MCF 10A (cell line): ENCODE measurements around the gene TTC39B. TPM values are rescaled to one million over a fixed set of nuclear protein-coding genes. Genes with fewer than 3 reads are reported as not detected.
"Not testable (repeated sequence)": the region's sequence is repeated elsewhere in the genome, so short reads cannot be mapped to it uniquely, and the experiment has no call there.

ENCODE experiments used
- BruUV-seq: library from RNA; stranded (reverse); fragments of 400-500 nt; replicated peaks from 2 replicates; lab custom pipeline; 2021; lab: Mats Ljungman, UMichigan
- CTCF ChIA-PET: fragments of 300-600 bp; sonication (Branson Sonifier 250); formaldehyde crosslinking; extraction: SDS; loops from one replicate; lab custom pipeline; 2021; ENCODE audit warnings: antibody characterized with exemption, inconsistent platforms; lab: Yijun Ruan, JAX
- POLR2A ChIA-PET: fragments of 300-600, 350-650 bp; sonication (Branson Sonifier 250); formaldehyde crosslinking; extraction: SDS; loops from one replicate; lab custom pipeline; 2020; ENCODE audit warnings: antibody characterized with exemption, inconsistent platforms; lab: Yijun Ruan, JAX
- DNase-seq: peaks from one replicate; pipeline ENCODE4 v3.0.0-alpha.2; 2018; ENCODE audit not compliant: unreplicated experiment
- H3K27ac Mint-ChIP-seq: one replicate; pipeline ENCODE4 v1.8.0; 2022; ENCODE audit warnings: mild to moderate bottlenecking, low read depth, mixed read lengths; ENCODE audit not compliant: unreplicated experiment
- H3K27me3 Mint-ChIP-seq: one replicate; pipeline ENCODE4 v1.8.0; 2022; ENCODE audit warnings: mixed read lengths; ENCODE audit not compliant: insufficient read depth, unreplicated experiment
- H3K36me3 Mint-ChIP-seq: one replicate; pipeline ENCODE4 v1.8.0; 2022; ENCODE audit warnings: mild to moderate bottlenecking, moderate library complexity, mixed read lengths; ENCODE audit not compliant: insufficient read depth, unreplicated experiment
- H3K4me1 Mint-ChIP-seq: one replicate; pipeline ENCODE4 v1.8.0; 2022; ENCODE audit warnings: mixed read lengths; ENCODE audit not compliant: insufficient read depth, unreplicated experiment
- H3K4me3 Mint-ChIP-seq: one replicate; pipeline ENCODE4 v1.8.0; 2022; ENCODE audit warnings: mild to moderate bottlenecking, moderate library complexity, mixed read lengths; ENCODE audit not compliant: unreplicated experiment
- H3K9me3 Mint-ChIP-seq: one replicate; pipeline ENCODE4 v1.8.0; 2022; ENCODE audit warnings: mixed read lengths; ENCODE audit not compliant: unreplicated experiment
- intact Hi-C: fragments of 100-400 bp; cut with micrococcal nuclease; formaldehyde crosslinking; loops from 2 replicates; pipeline ENCODE4 v1.14.1; 2022
- total RNA-seq: library from RNA; stranded (reverse); gene quantifications from 2 replicates; pipeline ENCODE4 v1.2.3, GENCODE V29; 2022
- TF ChIP-seq, protein P1 (sequence below): fragments of 200-600 bp; IDR thresholded peaks from one replicate; pipeline ENCODE4 v1.8.0; 2022; ENCODE audit warnings: antibody characterized with exemption, mild to moderate bottlenecking; ENCODE audit not compliant: unreplicated experiment

TTC39B gene
- total RNA-seq, 1 experiment from 2014 or later = 22.8 TPM

DNA sequence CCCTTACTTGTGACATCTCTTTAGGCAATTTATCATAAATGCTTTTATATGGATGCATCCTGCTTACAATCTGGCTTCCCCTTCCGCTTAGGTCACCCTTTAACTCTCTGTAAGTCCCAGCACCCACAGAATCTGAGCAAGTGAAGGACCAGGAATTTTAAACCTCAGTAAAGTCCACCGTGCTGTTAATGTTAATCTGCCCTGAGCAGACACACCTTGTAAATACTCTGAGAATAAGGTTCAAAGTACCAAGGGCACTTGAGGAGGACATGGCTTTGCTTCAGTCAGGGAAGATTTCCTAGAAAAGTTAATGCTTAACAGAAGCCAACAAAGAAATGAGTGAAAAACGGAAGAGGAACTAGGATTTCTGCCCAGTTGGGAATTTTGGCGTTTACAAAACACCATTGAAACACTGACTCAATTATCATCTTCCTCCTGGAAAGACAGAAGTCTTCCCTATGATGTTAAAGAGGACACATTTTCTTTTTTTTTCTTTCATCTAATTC lies 26.4 kb upstream of the TTC39B start:
- intact Hi-C loops = no loop called here
- no peaks in the 10 kb centered on the region for H3K4me1 Mint-ChIP-seq
- POLR2A ChIA-PET = interaction anchor here (1.4 kb wide), 1 partner anchor 25 kb away, joined by 8 read pairs; no protein-coding TSS in a partner anchor
- no peaks in the 10 kb centered on the region for H3K36me3 Mint-ChIP-seq
- TF ChIP-seq, protein P1, sequence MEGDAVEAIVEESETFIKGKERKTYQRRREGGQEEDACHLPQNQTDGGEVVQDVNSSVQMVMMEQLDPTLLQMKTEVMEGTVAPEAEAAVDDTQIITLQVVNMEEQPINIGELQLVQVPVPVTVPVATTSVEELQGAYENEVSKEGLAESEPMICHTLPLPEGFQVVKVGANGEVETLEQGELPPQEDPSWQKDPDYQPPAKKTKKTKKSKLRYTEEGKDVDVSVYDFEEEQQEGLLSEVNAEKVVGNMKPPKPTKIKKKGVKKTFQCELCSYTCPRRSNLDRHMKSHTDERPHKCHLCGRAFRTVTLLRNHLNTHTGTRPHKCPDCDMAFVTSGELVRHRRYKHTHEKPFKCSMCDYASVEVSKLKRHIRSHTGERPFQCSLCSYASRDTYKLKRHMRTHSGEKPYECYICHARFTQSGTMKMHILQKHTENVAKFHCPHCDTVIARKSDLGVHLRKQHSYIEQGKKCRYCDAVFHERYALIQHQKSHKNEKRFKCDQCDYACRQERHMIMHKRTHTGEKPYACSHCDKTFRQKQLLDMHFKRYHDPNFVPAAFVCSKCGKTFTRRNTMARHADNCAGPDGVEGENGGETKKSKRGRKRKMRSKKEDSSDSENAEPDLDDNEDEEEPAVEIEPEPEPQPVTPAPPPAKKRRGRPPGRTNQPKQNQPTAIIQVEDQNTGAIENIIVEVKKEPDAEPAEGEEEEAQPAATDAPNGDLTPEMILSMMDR = no peak
- H3K27me3 Mint-ChIP-seq = peaks cover 33% of the 10 kb centered on the region
- BruUV-seq = no TSS peak
- CTCF ChIA-PET = interaction anchor here (0.6 to 1.9 kb wide), 4 partner anchors 23 to 1234 kb away, joined by 3 to 6 read pairs (median 4); no protein-coding TSS in a partner anchor
- no peak for DNase-seq
- no peaks in the 10 kb centered on the region for H3K9me3 Mint-ChIP-seq
- no peak overlapping the region for H3K27ac Mint-ChIP-seq
- no peak overlapping the region for H3K4me3 Mint-ChIP-seq

DNA sequence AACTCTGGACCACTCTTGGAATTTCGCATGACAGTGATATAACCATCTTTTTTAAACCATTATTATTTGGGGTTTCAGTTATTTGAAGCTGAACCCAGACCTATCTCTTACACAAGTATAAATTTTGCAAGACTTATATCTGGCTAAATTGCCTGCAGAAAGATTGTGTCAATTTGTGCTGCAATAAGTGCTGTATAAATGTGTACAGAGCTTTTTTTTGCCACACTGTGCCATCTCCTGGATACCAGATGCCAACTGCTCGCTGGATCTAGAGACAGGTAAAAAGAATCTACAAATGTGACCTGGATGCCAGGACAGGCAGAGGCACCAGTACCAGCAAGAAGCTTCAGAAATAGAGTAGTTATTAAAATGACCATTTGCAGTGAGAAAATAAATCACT lies 25.9 kb upstream of the TTC39B start:
- ChIA-PET POLR2A (interaction anchor here (1.4 kb wide), 1 partner anchor 25 kb away, joined by 8 read pairs; no protein-coding TSS in a partner anchor), CTCF (interaction anchor here (0.6 to 1.9 kb wide), 4 partner anchors 23 to 1235 kb away, joined by 3 to 6 read pairs (median 4); no protein-coding TSS in a partner anchor)

DNA sequence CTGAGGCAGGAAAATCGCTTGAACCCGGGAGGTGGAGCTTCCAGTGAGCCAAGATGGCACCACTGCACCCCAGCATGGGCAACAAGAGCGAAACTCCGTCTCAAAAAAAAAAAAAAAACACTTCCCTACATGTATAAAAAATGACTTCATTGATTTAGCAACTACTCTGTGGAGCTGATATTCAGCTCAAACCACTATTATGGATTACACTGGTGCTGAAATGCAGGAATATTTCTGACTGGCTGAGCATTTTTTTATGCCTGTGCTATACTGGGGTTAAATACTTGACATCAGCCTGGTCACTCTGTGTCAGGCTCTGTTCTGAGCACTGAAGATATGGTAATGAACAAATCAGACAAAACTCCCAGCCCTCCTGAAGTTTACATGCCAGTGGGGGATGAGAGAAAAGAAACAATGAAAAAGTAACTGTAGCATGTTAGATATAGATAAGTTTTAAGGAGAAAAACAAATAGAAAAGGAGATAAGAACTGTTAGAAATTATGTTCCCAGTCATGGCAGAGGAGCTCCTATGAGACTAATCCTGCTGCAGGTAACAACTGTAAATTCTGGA lies 22.6 kb upstream of the TTC39B start:
- DNase-seq = no peak
- CTCF ChIA-PET = interaction anchor here (0.7 to 1.1 kb wide), 2 partner anchors 26 to 87 kb away, joined by 3 read pairs; no protein-coding TSS in a partner anchor
- Mint-ChIP-seq H3K36me3 (no peaks in the 10 kb centered on the region), H3K9me3 (no peaks in the 10 kb centered on the region), H3K4me3 (no peak overlapping the region), H3K27me3 (peaks cover 27% of the 10 kb centered on the region), H3K27ac (no peak overlapping the region), H3K4me1 (no peaks in the 10 kb centered on the region)
- BruUV-seq = no TSS peak
- POLR2A ChIA-PET = no interaction called here
- intact Hi-C loops = no loop called here
- TF ChIP-seq, protein P1 = no peak

More for the DNA sequence above, 25.9 kb upstream of the TTC39B start:
- Mint-ChIP-seq H3K4me1 (no peaks in the 10 kb centered on the region), H3K27ac (no peak overlapping the region), H3K4me3 (no peak overlapping the region), H3K9me3 (no peaks in the 10 kb centered on the region), H3K27me3 (peaks cover 31% of the 10 kb centered on the region), H3K36me3 (no peaks in the 10 kb centered on the region)
- intact Hi-C loops = no loop called here
- TF ChIP-seq, protein P1 = no peak
- no TSS peak for BruUV-seq
- peak; percentile 9 for DNase-seq

DNA sequence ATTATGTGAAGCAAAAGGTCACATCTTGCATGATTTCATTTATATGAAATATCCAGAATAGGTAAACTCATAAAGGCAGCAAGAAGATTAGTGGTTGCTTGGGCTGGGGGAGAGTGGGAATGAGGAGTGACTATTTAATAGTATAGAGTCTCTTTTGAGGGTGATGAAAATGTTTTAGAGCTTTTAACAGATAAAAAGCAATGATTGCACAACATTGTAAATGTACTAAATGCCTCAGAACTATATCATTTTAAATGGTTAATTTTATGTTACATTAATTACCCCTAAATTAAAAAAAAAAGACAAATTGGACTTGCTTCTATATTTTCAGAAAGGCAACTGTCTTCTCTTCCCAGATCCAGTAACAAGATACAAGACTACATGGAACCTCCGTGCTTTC lies 21.9 kb upstream of the TTC39B start:
- no peaks in the 10 kb centered on the region for H3K36me3 Mint-ChIP-seq
- no peak overlapping the region for H3K4me3 Mint-ChIP-seq
- no TSS peak for BruUV-seq
- peaks cover 20% of the 10 kb centered on the region for H3K27me3 Mint-ChIP-seq
- POLR2A ChIA-PET = no interaction called here
- no peaks in the 10 kb centered on the region for H3K4me1 Mint-ChIP-seq
- no peaks in the 10 kb centered on the region for H3K9me3 Mint-ChIP-seq
- no peak for DNase-seq
- H3K27ac Mint-ChIP-seq = no peak overlapping the region
- TF ChIP-seq, protein P1 = no peak
- intact Hi-C loops = no loop called here
- CTCF ChIA-PET = interaction anchor here (1.1 kb wide), 1 partner anchor 88 kb away, joined by 3 read pairs; no protein-coding TSS in a partner anchor

DNA sequence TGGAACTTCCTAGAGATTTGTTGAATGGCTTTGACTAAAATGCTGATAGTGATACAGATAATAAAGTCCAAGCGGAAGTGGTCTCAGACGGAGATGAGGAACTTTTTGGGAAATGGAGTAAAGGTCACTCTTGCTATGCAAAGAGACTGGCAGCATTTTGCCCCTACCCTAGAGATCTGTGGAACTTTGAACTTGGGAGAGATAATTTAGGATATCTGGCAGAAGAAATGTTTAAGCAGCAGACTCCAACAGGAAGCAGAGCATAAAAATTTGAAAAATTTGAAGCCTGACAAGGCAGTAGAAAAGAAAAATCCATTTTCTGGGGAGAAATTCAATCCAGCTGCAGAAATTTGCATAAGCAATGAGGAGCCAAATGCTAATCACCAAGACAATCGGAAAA lies 15.7 kb upstream of the TTC39B start:
- POLR2A ChIA-PET, BruUV-seq, H3K4me3 Mint-ChIP-seq, intact Hi-C loops, DNase-seq, CTCF ChIA-PET, H3K27me3 Mint-ChIP-seq, H3K36me3 Mint-ChIP-seq, H3K9me3 Mint-ChIP-seq, H3K4me1 Mint-ChIP-seq, H3K27ac Mint-ChIP-seq: not testable (repeated sequence)

DNA sequence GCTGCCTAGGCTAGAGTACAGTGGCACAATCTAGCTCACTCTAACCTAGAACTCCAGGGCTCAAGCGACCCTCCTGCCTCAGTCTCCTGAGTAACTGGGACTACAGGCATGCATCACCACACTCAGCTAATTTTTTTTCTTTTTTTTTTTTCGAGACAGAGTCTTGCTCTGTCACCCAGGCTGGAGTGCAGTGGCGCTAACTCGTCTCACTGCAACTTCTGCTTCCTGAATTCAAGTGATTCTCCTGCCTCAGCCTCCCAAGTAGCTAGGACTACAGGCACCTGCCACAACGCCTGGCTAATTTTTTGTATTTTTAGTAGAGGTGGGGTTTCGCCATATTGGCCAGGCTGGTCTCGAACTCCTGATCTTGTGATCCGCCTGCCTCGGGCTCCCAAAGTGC lies 12.6 kb upstream of the TTC39B start:
- H3K4me3 Mint-ChIP-seq, intact Hi-C loops, POLR2A ChIA-PET, DNase-seq, H3K9me3 Mint-ChIP-seq, H3K27me3 Mint-ChIP-seq, H3K27ac Mint-ChIP-seq, H3K36me3 Mint-ChIP-seq, H3K4me1 Mint-ChIP-seq, BruUV-seq: not testable (repeated sequence)
- CTCF ChIA-PET = interaction anchor here (0.6 kb wide), 1 partner anchor 55 kb away, joined by 4 read pairs; no protein-coding TSS in a partner anchor
